ENCODE results near the gene RAPGEF3. TPM values are rescaled to one million over a fixed set of nuclear protein-coding genes. Genes with fewer than 3 reads are reported as not detected.

The RAPGEF3 gene
- total and polyA plus RNA-seq, 2 donors (not counting 1 experiment from before 2014, with no cell fraction given): 1.8 to 5.2 TPM

- Histone ChIP-seq H3K9ac (ENCODE audit: low read length) (peak overlapping the region; percentile 74), H4K20me1 (ENCODE audit: control insufficient read depth, insufficient read depth, low read length, poor library complexity, severe bottlenecking) (peaks cover 27% of the 10 kb centered on the region), H3K4me3 (ENCODE audit: control extremely low read depth in 1 of 5, extremely low read depth in 1 of 5, insufficient read depth in 1 of 5, low read depth in 2 of 5, low read length in 4 of 5) (peak overlapping the region in 4 of 5 experiments; percentile 23 to 75 (median 61)), H3K79me2 (ENCODE audit: control insufficient read depth, insufficient read depth, low read length) (peaks cover 28% of the 10 kb centered on the region), H2AFZ (ENCODE audit: insufficient read depth, low read depth, low read length, poor library complexity, severe bottlenecking) (peak overlapping the region; percentile 92), H3K36me3 (replicated peaks in 1 of 2; ENCODE audit: control extremely low read depth in 1 of 2, control insufficient read depth in 1 of 2, extremely low read depth in 1 of 2, insufficient read depth in 2 of 2, low read length in 1 of 2) (no peaks in the 10 kb centered on the region), H3K27me3 (replicated peaks in 1 of 4; ENCODE audit: control extremely low read depth in 1 of 4, control insufficient read depth in 3 of 4, insufficient read depth in 4 of 4, low read length in 3 of 4) (no peaks in the 10 kb centered on the region), H3K4me1 (ENCODE audit: control insufficient read depth in 2 of 2, insufficient read depth in 2 of 2, low read length in 2 of 2) (peaks cover 6 to 27% of the 10 kb centered on the region in 2 donors), H3K27ac (ENCODE audit: low read length in 2 of 2) (peak overlapping the region in 1 of 2 donors; percentile 54), H3K4me2 (replicated peaks; ENCODE audit: low read depth, low read length, poor library complexity, severe bottlenecking) (peak overlapping the region; percentile 84), H3K9me3 (ENCODE audit: control extremely low read depth in 1 of 3, control insufficient read depth in 2 of 3, insufficient read depth in 1 of 3, low read length in 2 of 3) (no peaks in the 10 kb centered on the region)
- Mint-ChIP-seq H3K27ac (peak overlapping the region; percentile 86), H3K4me3 (peak overlapping the region; percentile 93), H3K4me1 (peaks cover 27% of the 10 kb centered on the region), H3K9me3 (ENCODE audit: insufficient read depth) (no peaks in the 10 kb centered on the region), H3K27me3 (no peaks in the 10 kb centered on the region)
- intact Hi-C loops (cut with micrococcal nuclease): loop anchor here (1.0 to 2.0 kb wide), 3 partner anchors 15 to 69 kb away; partner anchors contain the start of gene RAPGEF3
- no peak for DNase-seq
- POLR2A ChIA-PET: interaction anchor here (1.0 kb wide), 1 partner anchor 62 kb away, joined by 4 read pairs; no protein-coding TSS in a partner anchor
- WGBS (ENCODE audit: insufficient coverage): 21% methylated on average over 4 of the region's 14 CpGs
- no peak for TF ChIP-seq EZH2 (IDR thresholded peaks at IDR 0.05; ENCODE audit: borderline replicate concordance, insufficient read depth, low read depth, low read length, poor library complexity, severe bottlenecking)
- no peak for TF ChIP-seq CTCF (IDR thresholded peaks at IDR 0.05)
- CTCF ChIA-PET: interaction anchor here (2.5 to 20.0 kb wide), 6 partner anchors 17 to 122 kb away, joined by 7 to 584 read pairs (median 334); partner anchors contain the start of genes ENDOU, RAPGEF3 and RPAP3
- ATAC-seq (ENCODE audit: low read depth): no peak
Measured at GRCh38 chr12:47773858-47774580, 15.3 kb upstream of the RAPGEF3 start.
